22Rv1 (cell line): ENCODE data around the gene PTPRR.

Experiments
- CTCF ChIP-seq: fragments of 450-650 bp; IDR thresholded peaks from 2 replicates; pipeline ENCODE4 v1.5.1; 2017; ENCODE audit warnings: mild to moderate bottlenecking
- ZFX ChIP-seq: fragments of 450-650 bp; IDR thresholded peaks from 2 replicates; pipeline ENCODE4 v1.6.1; 2017; ENCODE audit warnings: antibody characterized with exemption, borderline replicate concordance

GRCh38 chr12:70830221-70831061, 90.1 kb downstream of the PTPRR start:
- TF ChIP-seq CTCF (no peak), ZFX (no peak)
